ENCODE data around the gene RPS6KA5.
"Not testable (repeated sequence)": the region's sequence is repeated elsewhere in the genome, so short reads cannot be mapped to it uniquely, and the experiment has no call there.

Gene RPS6KA5

DNA sequence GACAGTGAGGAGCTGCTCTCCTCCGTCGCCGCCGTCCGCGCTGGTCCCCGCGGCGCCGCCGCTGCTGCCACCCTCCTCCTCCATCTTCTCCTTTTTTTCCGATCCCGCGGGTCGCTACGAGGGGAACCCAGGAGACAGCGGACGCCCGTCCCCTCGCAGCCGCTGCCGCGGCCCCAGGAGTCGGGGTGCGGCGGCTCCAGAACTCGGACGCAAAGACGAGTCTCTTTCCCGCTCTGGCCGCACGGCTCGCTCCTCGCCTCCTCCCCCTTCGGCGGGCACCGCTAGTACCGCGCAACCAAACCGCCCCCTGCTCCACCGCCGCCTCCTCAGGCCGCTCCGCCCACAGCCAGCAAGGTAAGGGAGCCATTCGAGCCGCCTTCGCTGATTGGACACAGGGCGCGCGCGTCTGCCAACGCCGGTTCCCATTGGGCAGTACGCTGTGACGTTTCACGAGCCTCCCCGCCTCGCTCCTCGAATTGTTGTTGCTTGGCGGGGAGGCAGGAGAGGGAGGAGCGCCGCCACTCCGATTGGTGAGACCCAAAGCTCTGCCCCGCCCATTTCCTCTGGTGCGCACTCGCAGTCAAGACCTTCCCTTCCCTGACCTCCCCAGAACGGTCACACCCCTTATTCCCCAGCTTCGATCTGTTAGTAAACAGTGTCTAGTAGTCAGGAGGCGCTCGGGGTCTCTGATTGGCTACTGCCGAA is at the start of gene RPS6KA5:
Gene RPS6KA5, minus strand, starts transcription at position 291 of the 705 bp plus-strand sequence. Its CDS starts 207 bp downstream, at position 84.
- peak; percentile 100 for FAIRE-seq

DNA sequence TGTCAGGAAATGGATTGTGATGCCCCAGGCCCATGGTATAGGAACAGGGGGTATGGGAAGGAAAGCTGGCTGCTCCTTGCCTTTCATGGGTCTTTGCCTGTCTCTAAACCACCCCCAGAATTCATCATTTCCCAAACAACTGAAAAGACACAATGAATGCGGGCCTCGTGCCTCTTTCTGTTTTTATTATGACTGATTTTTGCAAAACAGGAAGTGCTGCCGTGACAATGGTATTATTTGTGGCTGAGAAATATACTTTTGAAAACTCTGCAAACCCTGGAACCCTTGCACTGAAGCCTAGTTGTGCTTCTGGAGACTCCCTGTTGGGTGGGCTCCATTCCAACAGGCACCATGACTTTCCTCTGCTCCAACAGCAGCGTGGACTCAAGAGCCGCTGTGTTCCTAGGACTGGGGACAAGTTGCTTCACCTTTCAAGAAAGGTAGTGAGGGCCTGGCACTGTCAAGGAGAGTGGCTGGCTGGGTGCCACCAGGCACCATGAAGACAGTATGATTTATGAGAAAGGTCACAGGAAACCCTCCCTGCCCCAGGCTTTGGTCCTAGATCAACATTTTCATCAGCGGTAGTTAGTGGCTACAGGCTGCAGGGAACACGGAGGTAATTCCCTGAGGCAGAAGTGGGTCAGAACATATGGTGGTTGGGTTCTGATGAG is 48.6 kb upstream of the RPS6KA5 start:
- FAIRE-seq, result no peak

DNA sequence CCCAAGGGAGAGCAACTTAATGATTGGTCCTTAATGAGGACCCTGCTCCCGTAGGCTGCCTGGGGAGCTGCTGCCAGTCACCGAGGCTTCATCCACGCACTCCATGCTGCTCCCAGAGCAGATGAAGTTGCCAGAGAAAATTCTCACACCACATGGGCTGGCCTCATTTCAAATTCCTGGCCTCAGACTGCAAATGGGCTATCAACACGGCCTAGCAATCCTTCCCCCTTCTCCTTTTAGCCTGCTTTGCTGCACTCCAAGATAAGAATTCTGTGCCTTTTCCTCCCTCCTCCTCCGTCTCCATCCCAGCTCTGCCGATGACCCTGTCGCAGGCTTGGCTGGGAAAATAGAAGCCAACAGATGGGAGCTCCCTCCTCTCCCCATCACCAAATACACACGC is 42.7 kb upstream of the RPS6KA5 start:
- FAIRE-seq, result no peak

DNA sequence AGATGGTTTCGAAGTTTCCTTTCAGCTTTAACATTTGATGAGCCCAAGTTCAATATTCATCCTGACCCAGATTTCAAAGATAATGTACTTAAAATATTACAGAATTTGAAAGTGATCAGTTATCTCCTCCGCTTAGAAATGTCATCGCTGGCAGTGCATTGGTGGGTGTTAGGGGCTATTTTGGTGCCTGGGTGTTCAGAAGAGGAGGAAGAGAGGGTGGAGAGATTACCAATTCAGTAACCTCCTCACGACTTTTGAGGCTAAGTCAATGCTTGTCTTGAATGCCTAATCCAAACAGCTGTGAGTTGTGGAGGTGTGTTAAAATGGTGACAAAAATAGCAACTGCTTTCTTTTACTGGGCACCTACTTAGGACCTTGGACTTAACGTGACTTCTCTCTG is 39.7 kb upstream of the RPS6KA5 start:
- no peak for FAIRE-seq

DNA sequence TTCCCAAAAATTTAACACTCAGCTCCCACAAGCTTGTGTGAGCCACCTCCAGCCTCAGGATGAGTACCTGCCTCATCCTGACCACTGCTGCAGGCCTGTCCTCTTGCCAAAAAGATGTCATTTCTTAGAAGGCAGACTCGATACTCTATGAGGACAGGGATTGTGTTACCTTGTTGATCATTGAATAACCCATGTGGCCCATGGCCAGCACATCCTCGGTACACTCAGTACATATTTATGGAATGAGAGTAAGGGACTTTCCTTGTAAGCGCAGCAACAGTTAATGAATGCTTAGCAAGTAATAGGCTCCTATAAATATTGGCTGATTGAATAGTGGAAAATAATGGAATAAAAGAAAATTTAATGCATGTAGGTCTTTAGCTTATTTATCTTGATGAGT is 38.1 kb upstream of the RPS6KA5 start:
- no peak for FAIRE-seq

- FAIRE-seq, result not testable (repeated sequence)
Observed at GRCh38 chr14:91097657-91098056, 37.2 kb upstream of the RPS6KA5 start.

DNA sequence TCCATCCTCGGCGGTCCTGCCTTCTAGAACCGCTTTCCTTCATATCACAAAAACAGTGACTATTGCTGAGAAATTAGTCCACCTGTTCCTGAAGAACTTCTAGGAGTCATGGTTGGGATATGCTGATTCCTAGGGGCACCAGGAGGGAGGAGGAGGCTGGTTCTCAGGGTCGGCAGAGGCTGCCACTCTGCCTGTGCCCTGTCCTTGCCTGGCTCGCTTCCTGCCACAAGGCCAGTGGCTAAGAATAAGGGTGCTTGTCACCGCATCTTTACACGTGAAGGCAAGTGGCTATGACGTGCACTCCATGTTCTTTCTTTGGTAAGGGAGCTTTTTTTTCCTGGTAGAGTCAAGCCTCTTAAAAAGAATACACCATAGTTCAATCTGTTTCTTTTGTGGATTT is 34.7 kb upstream of the RPS6KA5 start:
- FAIRE-seq, result no peak

DNA sequence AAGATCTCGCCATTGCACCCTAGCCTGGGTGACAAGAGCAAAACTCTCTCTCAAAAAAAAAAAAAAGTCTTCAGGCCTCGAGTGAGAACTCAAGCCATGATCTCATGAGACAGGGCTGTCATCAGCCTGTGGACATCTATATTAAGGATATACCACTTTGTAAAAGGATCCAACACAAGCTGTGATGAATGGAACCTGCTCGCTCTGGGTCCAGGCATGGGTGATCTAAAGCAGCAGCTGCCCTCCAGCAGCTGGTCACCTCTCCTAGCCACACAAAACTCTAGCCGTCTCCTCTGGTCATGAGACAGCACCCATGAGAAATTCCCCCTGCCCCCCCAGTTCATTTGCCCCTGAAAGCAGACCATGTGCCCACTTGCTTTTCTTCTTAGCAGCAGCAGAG is 34.3 kb upstream of the RPS6KA5 start:
- no peak for FAIRE-seq

GRCh38 chr14:91093743-91094472 is 33.5 kb upstream of the RPS6KA5 start:
- not testable (repeated sequence) for FAIRE-seq

DNA sequence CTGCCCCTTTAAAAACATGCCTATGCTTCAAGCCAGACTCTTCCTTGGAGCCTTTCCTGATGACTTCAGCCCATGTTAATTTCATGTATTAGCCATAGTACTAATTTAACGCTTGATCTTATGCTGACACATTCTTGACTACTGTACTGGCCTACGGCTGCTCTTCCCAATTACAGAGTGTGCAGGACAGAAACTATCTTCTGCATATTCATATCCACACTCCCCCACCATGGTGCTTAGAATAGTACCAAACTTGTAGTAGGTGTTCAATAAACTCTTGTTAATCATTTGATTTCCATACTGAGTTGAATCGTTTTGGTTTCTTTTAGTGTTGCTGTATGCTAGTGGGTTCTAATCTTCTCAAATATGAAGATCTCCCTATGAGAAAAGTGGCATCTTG is 31.6 kb upstream of the RPS6KA5 start:
- FAIRE-seq, result no peak

GRCh38 chr14:91090743-91091142 is 30.3 kb upstream of the RPS6KA5 start:
- FAIRE-seq, result no peak

DNA sequence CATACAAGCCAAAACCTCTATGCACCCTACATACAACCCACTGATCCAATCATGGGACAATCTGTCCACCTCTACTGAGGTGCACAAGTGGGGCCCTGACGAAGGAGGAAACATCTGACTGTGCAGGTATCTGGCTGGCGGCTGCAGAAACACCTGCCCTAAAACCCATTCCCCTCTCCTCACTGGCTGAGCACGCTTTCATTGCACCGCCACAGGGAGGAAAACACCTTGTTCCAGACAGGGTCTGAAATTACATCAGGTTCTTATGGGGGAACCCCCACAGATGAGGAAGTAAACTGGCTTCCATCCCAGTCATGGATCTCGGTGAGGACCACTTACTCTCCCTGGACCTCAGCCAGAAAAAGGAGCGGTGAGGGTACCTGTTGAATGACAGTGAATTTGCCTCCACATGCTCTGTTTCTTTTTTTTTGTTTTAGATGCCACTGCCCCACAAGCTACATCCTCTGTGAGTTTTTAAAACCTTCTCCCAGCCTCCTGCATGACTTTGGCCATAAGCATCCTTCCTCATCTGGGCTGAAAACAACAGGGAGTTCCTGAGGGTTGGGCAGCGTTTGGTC is 29.6 kb upstream of the RPS6KA5 start:
- FAIRE-seq, result no peak

GRCh38 chr14:91088585-91089235 is 28.3 kb upstream of the RPS6KA5 start:
- no peak for FAIRE-seq

DNA sequence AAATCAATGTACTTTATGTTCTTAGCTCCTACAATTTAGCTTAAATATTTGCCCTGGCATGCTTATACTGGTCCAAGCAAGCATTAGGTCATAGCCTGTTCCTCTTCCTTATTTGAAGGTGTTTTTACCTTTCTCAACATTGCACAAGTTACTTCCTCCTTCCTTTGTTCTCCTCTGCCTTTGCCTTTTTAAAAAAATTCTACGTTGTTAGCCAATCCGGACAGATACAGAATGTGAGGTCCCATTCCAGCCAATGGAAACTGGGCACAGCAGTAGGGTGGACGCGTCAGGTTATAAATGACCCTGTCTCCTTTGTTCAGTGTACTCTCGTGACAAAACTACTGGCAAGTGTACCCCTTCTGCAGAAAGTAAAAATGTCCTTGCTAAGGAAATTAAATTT is 27.0 kb upstream of the RPS6KA5 start:
- not testable (repeated sequence) for FAIRE-seq

DNA sequence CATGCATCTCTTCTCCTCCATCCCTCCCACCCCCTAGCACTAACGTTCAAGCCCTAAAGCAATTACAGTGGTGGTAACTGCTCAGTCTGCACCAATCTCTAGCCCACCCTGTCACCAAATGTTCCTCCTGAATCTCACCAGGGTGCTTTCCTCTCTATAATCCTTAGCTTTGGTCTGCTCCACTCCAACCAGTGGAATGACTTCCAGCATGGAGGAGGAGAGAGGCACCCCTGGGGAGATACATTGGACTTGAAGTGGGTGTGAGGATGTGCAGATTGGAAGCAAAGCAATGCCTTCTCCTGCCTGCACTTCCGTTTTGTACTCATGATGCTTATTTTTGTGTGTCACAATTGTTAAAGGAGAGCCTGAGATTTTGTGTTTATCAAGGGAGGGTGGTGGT is 24.1 kb upstream of the RPS6KA5 start:
- no peak for FAIRE-seq

- FAIRE-seq, result no peak
Observed at GRCh38 chr14:91082282-91082681, 21.8 kb upstream of the RPS6KA5 start.

- no peak for FAIRE-seq
Observed at GRCh38 chr14:91080071-91080470, 19.6 kb upstream of the RPS6KA5 start.

- FAIRE-seq, result no peak
Observed at GRCh38 chr14:91078095-91078737, 17.8 kb upstream of the RPS6KA5 start.

GRCh38 chr14:91075553-91075952 is 15.1 kb upstream of the RPS6KA5 start:
- FAIRE-seq, result no peak

- no peak for FAIRE-seq
Observed at GRCh38 chr14:91070572-91070971, 10.1 kb upstream of the RPS6KA5 start.

DNA sequence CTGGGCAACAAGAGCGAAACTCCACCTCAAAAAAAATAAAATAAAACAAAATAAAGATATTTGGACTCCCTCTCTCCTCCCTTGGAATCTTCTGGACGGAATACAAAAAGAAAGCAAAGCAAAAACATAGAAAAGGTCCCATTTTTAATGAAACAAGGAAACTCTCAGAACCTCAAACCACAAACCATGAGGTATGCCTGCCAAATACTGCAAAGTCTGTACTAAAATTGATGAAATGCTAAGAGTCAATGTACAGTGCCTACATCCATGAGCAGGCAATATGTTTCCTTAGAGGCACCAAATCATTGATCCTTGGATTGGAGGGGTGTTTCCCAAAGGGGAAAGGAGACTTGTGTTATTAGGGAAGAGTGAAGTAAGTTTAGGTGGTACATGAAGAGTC is 8.2 kb upstream of the RPS6KA5 start:
- no peak for FAIRE-seq

GRCh38 chr14:91067186-91067585 is 6.7 kb upstream of the RPS6KA5 start:
- no peak for FAIRE-seq

All from endometrium (tissue), 2 donors.